HG02852 (cell line): ENCODE data around the gene TOMM70.
"Not testable (repeated sequence)": the region's sequence is repeated elsewhere in the genome, so short reads cannot be mapped to it uniquely, and the experiment has no call there.

Experiments used
- ATAC-seq: cut with Tn5 transposase; IDR thresholded peaks from one replicate; pipeline ENCODE4 v1.9.1; 2021; ENCODE audit warnings: mild to moderate bottlenecking, moderate library complexity; ENCODE audit not compliant: unreplicated experiment

TOMM70 gene

GRCh38 chr3:100400780-100401673 is at the start of gene TOMM70, which contains the start of gene LNP1:
TSS of gene TOMM70 (minus strand) at chr3:100401089. CDS start at chr3:100400949, 140 bp downstream.
TSS of gene LNP1 (plus strand) at chr3:100401539. CDS start at chr3:100429730, 28,191 bp downstream.
- ATAC-seq = peak; percentile 92

GRCh38 chr3:100449214-100449613 is 48.3 kb upstream of the TOMM70 start:
- no peak for ATAC-seq

GRCh38 chr3:100448079-100448478 is 47.2 kb upstream of the TOMM70 start:
- no peak for ATAC-seq

- not testable (repeated sequence) for ATAC-seq
These were observed 46.2 kb upstream of the TOMM70 start for GRCh38 chr3:100447067-100447466.

- ATAC-seq = no peak
These were observed 42.8 kb upstream of the TOMM70 start for GRCh38 chr3:100443690-100444089.

- no peak for ATAC-seq
These were observed 40.0 kb upstream of the TOMM70 start for GRCh38 chr3:100440895-100441294.

GRCh38 chr3:100438623-100438974 is 37.7 kb upstream of the TOMM70 start:
- no peak for ATAC-seq

- ATAC-seq = no peak
These were observed 37.1 kb upstream of the TOMM70 start for GRCh38 chr3:100437721-100438622.

GRCh38 chr3:100436951-100437350 is 36.1 kb upstream of the TOMM70 start:
- ATAC-seq = no peak

GRCh38 chr3:100429187-100429716 is 28.4 kb upstream of the TOMM70 start:
- no peak for ATAC-seq

- no peak for ATAC-seq
These were observed 26.8 kb upstream of the TOMM70 start for GRCh38 chr3:100427699-100428098.

GRCh38 chr3:100426067-100426682 is 25.3 kb upstream of the TOMM70 start:
- no peak for ATAC-seq

- no peak for ATAC-seq
These were observed 24.4 kb upstream of the TOMM70 start for GRCh38 chr3:100425316-100425715.

GRCh38 chr3:100424261-100424660 is 23.4 kb upstream of the TOMM70 start:
- no peak for ATAC-seq

GRCh38 chr3:100423611-100424010 is 22.7 kb upstream of the TOMM70 start:
- ATAC-seq = no peak

- no peak for ATAC-seq
These were observed 20.0 kb upstream of the TOMM70 start for GRCh38 chr3:100420885-100421284.

GRCh38 chr3:100419406-100419805 is 18.5 kb upstream of the TOMM70 start:
- no peak for ATAC-seq

- no peak for ATAC-seq
These were observed 16.0 kb upstream of the TOMM70 start for GRCh38 chr3:100416863-100417262.

GRCh38 chr3:100416176-100416575 is 15.3 kb upstream of the TOMM70 start:
- no peak for ATAC-seq

- ATAC-seq = no peak
These were observed 12.7 kb upstream of the TOMM70 start for GRCh38 chr3:100413613-100414012.
